ENCODE data around the gene SNAPIN.

Gene SNAPIN

GRCh38 chr1:153673511-153673910 is 15.0 kb downstream of the SNAPIN start:
- peaks cover 6% of the 10 kb centered on the region for H3K27me3 ChIP-seq
- H3K36me3 ChIP-seq, result peaks cover 18% of the 10 kb centered on the region
- no peaks in the 10 kb centered on the region for H3K4me1 ChIP-seq
- DNase-seq, result no peak
- H3K4me3 ChIP-seq (ENCODE audit: low read depth, low read length), result no peak overlapping the region
- TF ChIP-seq, protein P1, sequence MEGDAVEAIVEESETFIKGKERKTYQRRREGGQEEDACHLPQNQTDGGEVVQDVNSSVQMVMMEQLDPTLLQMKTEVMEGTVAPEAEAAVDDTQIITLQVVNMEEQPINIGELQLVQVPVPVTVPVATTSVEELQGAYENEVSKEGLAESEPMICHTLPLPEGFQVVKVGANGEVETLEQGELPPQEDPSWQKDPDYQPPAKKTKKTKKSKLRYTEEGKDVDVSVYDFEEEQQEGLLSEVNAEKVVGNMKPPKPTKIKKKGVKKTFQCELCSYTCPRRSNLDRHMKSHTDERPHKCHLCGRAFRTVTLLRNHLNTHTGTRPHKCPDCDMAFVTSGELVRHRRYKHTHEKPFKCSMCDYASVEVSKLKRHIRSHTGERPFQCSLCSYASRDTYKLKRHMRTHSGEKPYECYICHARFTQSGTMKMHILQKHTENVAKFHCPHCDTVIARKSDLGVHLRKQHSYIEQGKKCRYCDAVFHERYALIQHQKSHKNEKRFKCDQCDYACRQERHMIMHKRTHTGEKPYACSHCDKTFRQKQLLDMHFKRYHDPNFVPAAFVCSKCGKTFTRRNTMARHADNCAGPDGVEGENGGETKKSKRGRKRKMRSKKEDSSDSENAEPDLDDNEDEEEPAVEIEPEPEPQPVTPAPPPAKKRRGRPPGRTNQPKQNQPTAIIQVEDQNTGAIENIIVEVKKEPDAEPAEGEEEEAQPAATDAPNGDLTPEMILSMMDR (IDR thresholded peaks at IDR 0.05; ENCODE audit: low read depth, low read length), result no peak
- no peaks in the 10 kb centered on the region for H3K9me3 ChIP-seq

DNA sequence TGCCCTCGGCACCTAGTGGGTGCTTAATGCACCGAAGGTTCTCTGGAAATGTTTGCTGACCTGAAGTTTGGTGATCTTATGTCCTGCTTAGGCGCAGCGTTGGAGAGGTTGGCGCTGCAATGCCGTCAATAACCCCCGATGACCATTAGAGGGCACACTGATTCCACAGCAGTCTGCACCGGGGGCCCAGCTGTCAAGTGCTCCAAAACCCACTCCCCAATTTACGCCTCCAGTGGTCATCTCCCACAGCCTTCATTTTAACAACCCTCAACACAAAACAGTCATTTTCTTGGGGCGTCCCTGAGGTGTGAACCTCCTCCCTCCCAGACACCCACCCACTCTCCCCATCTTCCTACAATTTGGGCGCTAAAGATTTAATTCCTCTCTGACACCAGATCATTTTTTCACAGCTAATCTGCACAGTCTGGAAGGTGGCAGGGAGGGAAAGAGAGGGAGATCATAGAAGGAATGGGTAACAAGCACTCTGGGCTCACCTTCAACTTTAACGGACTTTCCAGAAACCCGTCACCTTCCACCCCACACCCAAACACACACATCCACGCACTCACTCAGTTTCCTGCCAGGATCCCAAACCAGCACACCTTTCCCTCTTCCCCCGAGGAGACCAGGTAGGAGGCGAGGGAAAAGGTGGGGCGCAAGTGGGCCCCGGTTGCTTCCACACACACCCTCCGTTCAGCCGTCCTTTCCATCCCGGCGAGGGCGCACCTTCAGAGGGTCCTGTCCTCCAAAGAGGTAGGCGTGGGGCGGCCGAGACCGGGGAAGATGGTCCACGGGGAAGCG is 19.4 kb downstream of the SNAPIN start:
- TF ChIP-seq, protein P1 (IDR thresholded peaks at IDR 0.05; ENCODE audit: low read depth, low read length), result peak; percentile 97
- Histone ChIP-seq H3K27me3 (peaks cover 19% of the 10 kb centered on the region), H3K36me3 (no peaks in the 10 kb centered on the region), H3K4me1 (no peaks in the 10 kb centered on the region), H3K4me3 (ENCODE audit: low read depth, low read length) (peak overlapping the region; percentile 59), H3K9me3 (no peaks in the 10 kb centered on the region)
- peak; percentile 68 for DNase-seq

DNA sequence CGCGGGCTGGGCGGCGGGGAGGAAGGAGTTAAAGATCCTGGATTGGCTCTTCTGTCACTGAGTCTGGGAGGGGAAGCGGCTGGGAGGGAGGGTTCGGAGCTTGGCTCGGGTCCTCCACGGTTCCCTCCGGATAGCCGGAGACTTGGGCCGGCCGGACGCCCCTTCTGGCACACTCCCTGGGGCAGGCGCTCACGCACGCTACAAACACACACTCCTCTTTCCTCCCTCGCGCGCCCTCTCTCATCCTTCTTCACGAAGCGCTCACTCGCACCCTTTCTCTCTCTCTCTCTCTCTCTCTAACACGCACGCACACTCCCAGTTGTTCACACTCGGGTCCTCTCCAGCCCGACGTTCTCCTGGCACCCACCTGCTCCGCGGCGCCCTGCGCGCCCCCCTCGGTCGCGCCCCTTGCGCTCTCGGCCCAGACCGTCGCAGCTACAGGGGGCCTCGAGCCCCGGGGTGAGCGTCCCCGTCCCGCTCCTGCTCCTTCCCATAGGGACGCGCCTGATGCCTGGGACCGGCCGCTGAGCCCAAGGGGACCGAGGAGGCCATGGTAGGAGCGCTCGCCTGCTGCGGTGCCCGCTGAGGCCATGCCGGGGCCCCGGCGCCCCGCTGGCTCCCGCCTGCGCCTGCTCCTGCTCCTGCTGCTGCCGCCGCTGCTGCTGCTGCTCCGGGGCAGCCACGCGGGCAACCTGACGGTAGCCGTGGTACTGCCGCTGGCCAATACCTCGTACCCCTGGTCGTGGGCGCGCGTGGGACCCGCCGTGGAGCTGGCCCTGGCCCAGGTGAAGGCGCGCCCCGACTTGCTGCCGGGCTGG is 20.2 kb downstream of the SNAPIN start, which contains the start of gene NPR1:
TSS of gene NPR1 (plus strand) at position 170 of the 818 bp plus-strand sequence. CDS start at position 591, 421 bp downstream.
- peaks cover 19% of the 10 kb centered on the region for H3K27me3 ChIP-seq
- TF ChIP-seq, protein P1 (IDR thresholded peaks at IDR 0.05; ENCODE audit: low read depth, low read length), result 0 out of 2 replicates have a peak, but pooled peaks have one; percentile 7

GRCh38 chr1:153679337-153680119 is 21.0 kb downstream of the SNAPIN start:
- Histone ChIP-seq H3K4me1 (no peaks in the 10 kb centered on the region), H3K4me3 (ENCODE audit: low read depth, low read length) (peak overlapping the region; percentile 59), H3K36me3 (no peaks in the 10 kb centered on the region), H3K9me3 (no peaks in the 10 kb centered on the region), H3K27me3 (peaks cover 19% of the 10 kb centered on the region)
- TF ChIP-seq, protein P1 (IDR thresholded peaks at IDR 0.05; ENCODE audit: low read depth, low read length), result no peak
- peak; percentile 34 for DNase-seq

More for the DNA sequence above, 20.2 kb downstream of the SNAPIN start, which contains the start of gene NPR1:
- peak; percentile 52 for DNase-seq
- H3K4me3 ChIP-seq (ENCODE audit: low read depth, low read length), result peak within 1 kb of the TSS; percentile 59
- no peaks in the 10 kb centered on the region for H3K4me1 ChIP-seq
- H3K36me3 ChIP-seq, result no peaks in the 10 kb centered on the region
- H3K9me3 ChIP-seq, result no peaks in the 10 kb centered on the region

- no peak for DNase-seq
- Histone ChIP-seq H3K4me3 (ENCODE audit: low read depth, low read length) (no peak overlapping the region), H3K36me3 (no peaks in the 10 kb centered on the region), H3K9me3 (no peaks in the 10 kb centered on the region), H3K27me3 (peaks cover 19% of the 10 kb centered on the region), H3K4me1 (no peaks in the 10 kb centered on the region)
- TF ChIP-seq, protein P1 (IDR thresholded peaks at IDR 0.05; ENCODE audit: low read depth, low read length), result no peak
These were observed 21.6 kb downstream of the SNAPIN start for GRCh38 chr1:153680120-153680403.

All from BE2C (cell line).